Activated CD8-positive, alpha-beta T cell treated with anti-CD3 and anti-CD28 coated beads for 36 hours (primary cell): ENCODE measurements around the gene CDC42EP4. TPM values are rescaled to one million over a fixed set of nuclear protein-coding genes. Genes with fewer than 3 reads are reported as not detected.

ENCODE experiments used
- ATAC-seq: fragments of 200-7000 bp; cut with Tn5 transposase; one replicate; pipeline ENCODE4 v1.10.0; 2021; ENCODE audit warnings: mild to moderate bottlenecking, moderate library complexity
- CTCF ChIA-PET: fragments of 350-600 bp; sonication (Branson Sonifier 250); formaldehyde crosslinking; loops from one replicate; lab custom pipeline; 2021; ENCODE audit warnings: antibody characterized with exemption; lab: Charles Lee
- POLR2A ChIA-PET: fragments of 350-600 bp; sonication (Branson Sonifier 250); formaldehyde crosslinking; loops from one replicate; lab custom pipeline; 2021; ENCODE audit warnings: antibody characterized with exemption; lab: Charles Lee
- DNase-seq: peaks from one replicate; pipeline ENCODE4 v3.0.0-alpha.2; 2020
- H3K27ac Mint-ChIP-seq: one replicate; pipeline ENCODE4 v1.8.0; 2021; ENCODE audit warnings: mild to moderate bottlenecking, mixed read lengths
- H3K27me3 Mint-ChIP-seq: one replicate; pipeline ENCODE4 v1.8.0; 2021; ENCODE audit warnings: mixed read lengths
- H3K36me3 Mint-ChIP-seq: one replicate; pipeline ENCODE4 v1.8.0; 2021; ENCODE audit warnings: low read depth, mixed read lengths
- H3K4me1 Mint-ChIP-seq: one replicate; pipeline ENCODE4 v1.8.0; 2021; ENCODE audit warnings: low read depth, mixed read lengths
- H3K4me3 Mint-ChIP-seq: one replicate; pipeline ENCODE4 v1.8.0; 2021; ENCODE audit warnings: mild to moderate bottlenecking, moderate library complexity, mixed read lengths
- H3K9me3 Mint-ChIP-seq: one replicate; pipeline ENCODE4 v1.8.0; 2021; ENCODE audit warnings: mixed read lengths
- CTCF ChIP-seq: fragments of 200-600 bp; IDR thresholded peaks from one replicate; pipeline ENCODE4 v1.8.0; 2022; ENCODE audit warnings: antibody characterized with exemption, mild to moderate bottlenecking
- intact Hi-C: fragments of 100-400 bp; cut with micrococcal nuclease; formaldehyde crosslinking; loops from one replicate; pipeline ENCODE4 v1.10.0; 2022
- total RNA-seq, 2 experiments: library from RNA; stranded (reverse); gene quantifications; one replicate each; pipeline ENCODE4 v1.2.3, GENCODE V29; 2021

The CDC42EP4 gene
- total RNA-seq, 2 experiments from 2014 or later, result 0.72 to 1.1 TPM

GRCh38 chr17:73284906-73285602 is 26.7 kb downstream of the CDC42EP4 start:
- TF ChIP-seq CTCF, result no peak

GRCh38 chr17:73284354-73284753 is 27.4 kb downstream of the CDC42EP4 start:
- no peak for TF ChIP-seq CTCF
- CTCF ChIA-PET, result interaction anchor here (0.6 kb wide), 1 partner anchor 1830 kb away, joined by 4 read pairs; no protein-coding TSS in a partner anchor
- intact Hi-C loops, result no loop called here
- DNase-seq (no peak), ATAC-seq (no peak)
- no peaks in the 10 kb centered on the region for H3K4me1 Mint-ChIP-seq
- no peak overlapping the region for H3K27ac Mint-ChIP-seq
- H3K27me3 Mint-ChIP-seq, result no peaks in the 10 kb centered on the region
- H3K36me3 Mint-ChIP-seq, result no peaks in the 10 kb centered on the region
- POLR2A ChIA-PET, result no interaction called here
- H3K4me3 Mint-ChIP-seq, result no peak overlapping the region
- H3K9me3 Mint-ChIP-seq, result no peaks in the 10 kb centered on the region

More at GRCh38 chr17:73284906-73285602, 26.7 kb downstream of the CDC42EP4 start:
- no peak for DNase-seq
- Mint-ChIP-seq H3K27ac (no peak overlapping the region), H3K4me3 (no peak overlapping the region), H3K36me3 (no peaks in the 10 kb centered on the region), H3K9me3 (no peaks in the 10 kb centered on the region), H3K4me1 (no peaks in the 10 kb centered on the region), H3K27me3 (no peaks in the 10 kb centered on the region)
- intact Hi-C loops, result no loop called here
- ChIA-PET POLR2A (no interaction called here), CTCF (interaction anchor here (0.6 kb wide), 1 partner anchor 1829 kb away, joined by 4 read pairs; no protein-coding TSS in a partner anchor)
- no peak for ATAC-seq

- ATAC-seq, result no peak
- CTCF ChIA-PET, result interaction anchor here (0.6 kb wide), 1 partner anchor 1830 kb away, joined by 4 read pairs; no protein-coding TSS in a partner anchor
- Mint-ChIP-seq H3K9me3 (no peaks in the 10 kb centered on the region), H3K27me3 (no peaks in the 10 kb centered on the region), H3K36me3 (no peaks in the 10 kb centered on the region), H3K4me3 (no peak overlapping the region), H3K27ac (no peak overlapping the region), H3K4me1 (no peaks in the 10 kb centered on the region)
- TF ChIP-seq CTCF, result no peak
- POLR2A ChIA-PET, result no interaction called here
- DNase-seq, result no peak
- intact Hi-C loops, result no loop called here
Observed at GRCh38 chr17:73283841-73284282, 27.9 kb downstream of the CDC42EP4 start.

- H3K27me3 Mint-ChIP-seq, result no peaks in the 10 kb centered on the region
- ChIA-PET CTCF (no interaction called here), POLR2A (no interaction called here)
- H3K9me3 Mint-ChIP-seq, result no peaks in the 10 kb centered on the region
- H3K36me3 Mint-ChIP-seq, result no peaks in the 10 kb centered on the region
- H3K4me1 Mint-ChIP-seq, result no peaks in the 10 kb centered on the region
- intact Hi-C loops, result no loop called here
- TF ChIP-seq CTCF, result no peak
- no peak overlapping the region for H3K27ac Mint-ChIP-seq
- H3K4me3 Mint-ChIP-seq, result no peak overlapping the region
- no peak for ATAC-seq
- no peak for DNase-seq
Observed at GRCh38 chr17:73283250-73283649, 28.6 kb downstream of the CDC42EP4 start.

- Mint-ChIP-seq H3K27me3 (no peaks in the 10 kb centered on the region), H3K4me1 (no peaks in the 10 kb centered on the region), H3K9me3 (no peaks in the 10 kb centered on the region), H3K4me3 (no peak overlapping the region), H3K27ac (no peak overlapping the region), H3K36me3 (no peaks in the 10 kb centered on the region)
- DNase-seq, result no peak
- CTCF ChIA-PET, result interaction anchor here (1.1 kb wide), 1 partner anchor 28 kb away, joined by 3 read pairs; no protein-coding TSS in a partner anchor
- TF ChIP-seq CTCF, result no peak
- ATAC-seq, result no peak
- intact Hi-C loops, result no loop called here
- POLR2A ChIA-PET, result no interaction called here
Observed at GRCh38 chr17:73282629-73283028, 29.2 kb downstream of the CDC42EP4 start.
